HepG2 (cell line): ENCODE measurements around the gene HHIPL1. TPM values are rescaled to one million over a fixed set of nuclear protein-coding genes. Genes with fewer than 3 reads are reported as not detected.

Experiments used
- ATF7-NPFF ChIP-seq: sonication (generic); formaldehyde crosslinking; IDR thresholded peaks from 2 replicates; pipeline ENCODE4 v1.8.1; 2023; ENCODE audit warnings: mild to moderate bottlenecking, low read depth, missing genetic modification reagents, moderate library complexity
- FOXK2 ChIP-seq: fragments of 450-650 bp; IDR thresholded peaks from 2 replicates; pipeline ENCODE4 v1.6.1; 2016
- FOXO1 ChIP-seq: sonication (generic); formaldehyde crosslinking; IDR thresholded peaks from 2 replicates; pipeline ENCODE4 v1.4.0; 2020; ENCODE audit warnings: missing genetic modification reagents
- HDAC2 ChIP-seq: sonication (generic); formaldehyde crosslinking; IDR thresholded peaks from 2 replicates; pipeline ENCODE4 v1.4.0; 2020; ENCODE audit warnings: missing genetic modification reagents
- IKZF4 ChIP-seq: sonication (generic); formaldehyde crosslinking; IDR thresholded peaks from 2 replicates; pipeline ENCODE4 v1.5.1; 2020; ENCODE audit warnings: borderline replicate concordance, mild to moderate bottlenecking, low read depth, missing genetic modification reagents; ENCODE audit errors: not compliant biosample characterization
- MAF1 ChIP-seq: sonication (generic); formaldehyde crosslinking; IDR thresholded peaks from 2 replicates; pipeline ENCODE4 v1.5.0; 2020; ENCODE audit warnings: missing genetic modification reagents, borderline replicate concordance
- MED1 ChIP-seq: sonication (generic); formaldehyde crosslinking; IDR thresholded peaks from 2 replicates; pipeline ENCODE4 v1.4.0; 2020; ENCODE audit warnings: missing genetic modification reagents
- MTF2 ChIP-seq: sonication (generic); formaldehyde crosslinking; IDR thresholded peaks from 2 replicates; pipeline ENCODE4 v1.5.0; 2020; ENCODE audit warnings: missing genetic modification reagents, borderline replicate concordance
- NFATC3 ChIP-seq: sonication (generic); formaldehyde crosslinking; IDR thresholded peaks from 2 replicates; pipeline ENCODE4 v1.5.1; 2020; ENCODE audit warnings: mild to moderate bottlenecking, missing genetic modification reagents
- PHF5A ChIP-seq: IDR thresholded peaks from one replicate; pipeline ENCODE4 v1.6.1; 2018; ENCODE audit warnings: low read depth, missing genetic modification reagents; ENCODE audit not compliant: unreplicated experiment
- PPARG ChIP-seq: conservative IDR thresholded peaks from 2 replicates; pipeline ENCODE4 v1.6.1; 2016; ENCODE audit warnings: missing biosample characterization, missing genetic modification reagents
- TGIF2 ChIP-seq: IDR thresholded peaks from 2 replicates; pipeline ENCODE4 v1.6.1; 2016; ENCODE audit warnings: control low read depth, missing compliant biosample characterization
- TRAFD1 ChIP-seq: sonication (generic); formaldehyde crosslinking; IDR thresholded peaks from 2 replicates; pipeline ENCODE4 v1.5.1; 2020; ENCODE audit warnings: missing genetic modification reagents, mild to moderate bottlenecking, borderline replicate concordance
- ZFP36L2 ChIP-seq: sonication (generic); formaldehyde crosslinking; IDR thresholded peaks from 2 replicates; pipeline ENCODE4 v1.4.0; 2020; ENCODE audit warnings: missing genetic modification reagents
- ZNF205 ChIP-seq: IDR thresholded peaks from 2 replicates; pipeline ENCODE4 v1.6.1; 2018; ENCODE audit warnings: missing biosample characterization, missing genetic modification reagents
- ZSCAN20 ChIP-seq: sonication (generic); formaldehyde crosslinking; IDR thresholded peaks from 2 replicates; pipeline ENCODE4 v1.4.0; 2020; ENCODE audit warnings: missing genetic modification reagents, mild to moderate bottlenecking, borderline replicate concordance
- polyA plus RNA-seq, 8 experiments: library from polyadenylated mRNA; depleted of rRNA in 3 of 8; stranded (reverse) in 7 of 8; unstranded in 1 of 8; fragments of >200 nt; fragmentation: Illumina TruSeq in 4 of 8; extraction: Trizol in 4 of 8; gene quantifications; 2 replicates each; pipeline versions ENCODE4 v1.2.1 to v1.2.3, GENCODE V29; 2011 to 2016; ENCODE audit warnings: low read depth in 4 of 8, missing spikeins in 1 of 8, mixed read lengths in 1 of 8; ENCODE audit not compliant: insufficient read depth in 1 of 8
- total RNA-seq, 5 experiments: library from RNA; depleted of rRNA; stranded (reverse); fragments of >200 nt; fragmentation: Illumina TruSeq; extraction: Trizol; gene quantifications; 2 replicates each; pipeline ENCODE4 v1.2.3, GENCODE V29; 2016; ENCODE audit warnings: low read depth in 1 of 5
- TF ChIP-seq, protein P1 (sequence below): sonication (generic); formaldehyde crosslinking; IDR thresholded peaks from 2 replicates; pipeline ENCODE4 v1.5.1; 2020; ENCODE audit warnings: mild to moderate bottlenecking, missing genetic modification reagents, moderate library complexity
- TF ChIP-seq, protein P2 (sequence below): sonication (generic); formaldehyde crosslinking; IDR thresholded peaks from 2 replicates; pipeline ENCODE4 v1.4.0; 2020; ENCODE audit warnings: missing genetic modification reagents

HHIPL1 gene
- total and polyA plus RNA-seq, 2 of the 13 experiments (the other 11 are each of a cell fraction or from before 2014, with no cell fraction given), result not detected

DNA sequence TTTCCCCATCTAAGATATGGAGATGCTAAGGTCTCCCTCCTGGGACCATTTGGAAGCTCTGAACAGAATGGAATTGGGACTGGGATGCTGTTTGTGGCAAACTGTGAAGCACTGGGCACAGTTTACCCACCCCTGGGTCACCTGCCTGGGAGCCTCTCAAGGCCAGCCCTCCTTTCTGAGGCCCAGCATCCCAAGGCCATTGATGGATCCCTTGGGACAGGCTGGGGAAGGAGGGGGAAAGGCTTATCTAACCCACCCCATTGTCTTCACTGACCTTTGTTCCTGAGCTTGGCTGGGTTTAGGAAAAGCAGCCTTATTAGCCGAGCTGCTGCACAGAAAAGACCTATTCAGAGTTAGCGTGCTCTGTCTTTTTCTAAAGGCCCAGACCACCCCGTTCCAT, 46.2 kb upstream of the HHIPL1 start (continued):
- TF ChIP-seq MAF1 (CRISPR knock-in tag) (no peak), NFATC3 (no peak), FOXO1 (0 out of 2 replicates have a peak, but pooled peaks have one; percentile 29), IKZF4 (CRISPR knock-in tag) (no peak), MTF2 (CRISPR knock-in tag) (no peak), TRAFD1 (no peak), PPARG (CRISPR knock-in tag) (peak; percentile 44), ZNF205 (CRISPR knock-in tag) (0 out of 2 replicates have a peak, but pooled peaks have one; percentile 47), HDAC2 (CRISPR knock-in tag) (peak; percentile 78; the same call in 1 of the 2 replicates), FOXK2 (no peak), ZSCAN20 (CRISPR knock-in tag) (no peak), ZFP36L2 (CRISPR knock-in tag) (no peak), TGIF2 (CRISPR knock-in tag) (no peak), ATF7-NPFF (CRISPR knock-in tag) (no peak), PHF5A (CRISPR knock-in tag) (no peak), MED1 (CRISPR knock-in tag) (peak; percentile 61)
- TF ChIP-seq, protein P1, sequence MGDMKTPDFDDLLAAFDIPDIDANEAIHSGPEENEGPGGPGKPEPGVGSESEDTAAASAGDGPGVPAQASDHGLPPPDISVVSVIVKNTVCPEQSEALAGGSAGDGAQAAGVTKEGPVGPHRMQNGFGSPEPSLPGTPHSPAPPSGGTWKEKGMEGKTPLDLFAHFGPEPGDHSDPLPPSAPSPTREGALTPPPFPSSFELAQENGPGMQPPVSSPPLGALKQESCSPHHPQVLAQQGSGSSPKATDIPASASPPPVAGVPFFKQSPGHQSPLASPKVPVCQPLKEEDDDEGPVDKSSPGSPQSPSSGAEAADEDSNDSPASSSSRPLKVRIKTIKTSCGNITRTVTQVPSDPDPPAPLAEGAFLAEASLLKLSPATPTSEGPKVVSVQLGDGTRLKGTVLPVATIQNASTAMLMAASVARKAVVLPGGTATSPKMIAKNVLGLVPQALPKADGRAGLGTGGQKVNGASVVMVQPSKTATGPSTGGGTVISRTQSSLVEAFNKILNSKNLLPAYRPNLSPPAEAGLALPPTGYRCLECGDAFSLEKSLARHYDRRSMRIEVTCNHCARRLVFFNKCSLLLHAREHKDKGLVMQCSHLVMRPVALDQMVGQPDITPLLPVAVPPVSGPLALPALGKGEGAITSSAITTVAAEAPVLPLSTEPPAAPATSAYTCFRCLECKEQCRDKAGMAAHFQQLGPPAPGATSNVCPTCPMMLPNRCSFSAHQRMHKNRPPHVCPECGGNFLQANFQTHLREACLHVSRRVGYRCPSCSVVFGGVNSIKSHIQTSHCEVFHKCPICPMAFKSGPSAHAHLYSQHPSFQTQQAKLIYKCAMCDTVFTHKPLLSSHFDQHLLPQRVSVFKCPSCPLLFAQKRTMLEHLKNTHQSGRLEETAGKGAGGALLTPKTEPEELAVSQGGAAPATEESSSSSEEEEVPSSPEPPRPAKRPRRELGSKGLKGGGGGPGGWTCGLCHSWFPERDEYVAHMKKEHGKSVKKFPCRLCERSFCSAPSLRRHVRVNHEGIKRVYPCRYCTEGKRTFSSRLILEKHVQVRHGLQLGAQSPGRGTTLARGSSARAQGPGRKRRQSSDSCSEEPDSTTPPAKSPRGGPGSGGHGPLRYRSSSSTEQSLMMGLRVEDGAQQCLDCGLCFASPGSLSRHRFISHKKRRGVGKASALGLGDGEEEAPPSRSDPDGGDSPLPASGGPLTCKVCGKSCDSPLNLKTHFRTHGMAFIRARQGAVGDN (CRISPR knock-in tag), result peak; percentile 67
- TF ChIP-seq, protein P2, sequence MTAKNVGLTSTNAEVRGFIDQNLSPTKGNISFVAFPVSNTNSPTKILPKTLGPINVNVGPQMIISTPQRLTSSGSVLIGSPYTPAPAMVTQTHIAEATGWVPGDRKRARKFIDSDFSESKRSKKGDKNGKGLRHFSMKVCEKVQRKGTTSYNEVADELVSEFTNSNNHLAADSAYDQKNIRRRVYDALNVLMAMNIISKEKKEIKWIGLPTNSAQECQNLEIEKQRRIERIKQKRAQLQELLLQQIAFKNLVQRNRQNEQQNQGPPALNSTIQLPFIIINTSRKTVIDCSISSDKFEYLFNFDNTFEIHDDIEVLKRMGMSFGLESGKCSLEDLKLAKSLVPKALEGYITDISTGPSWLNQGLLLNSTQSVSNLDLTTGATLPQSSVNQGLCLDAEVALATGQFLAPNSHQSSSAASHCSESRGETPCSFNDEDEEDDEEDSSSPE (CRISPR knock-in tag), result no peak
- TF ChIP-seq, all 625 proteins: peak for 76
